ENCODE data around the gene ZFAND2B. TPM values are rescaled to one million over a fixed set of nuclear protein-coding genes. Genes with fewer than 3 reads are reported as not detected.

ZFAND2B gene
- total RNA-seq, 1 experiment from 2014 or later, result 19.5 TPM

- Mint-ChIP-seq H3K27me3 (ENCODE audit: low read depth) (no peaks in the 10 kb centered on the region), H3K9me3 (no peaks in the 10 kb centered on the region), H3K27ac (no peak overlapping the region), H3K4me3 (peak overlapping the region; percentile 88), H3K4me1 (peaks cover 22% of the 10 kb centered on the region), H3K36me3 (peaks cover 14% of the 10 kb centered on the region)
- TF ChIP-seq IRF2 (CRISPR knock-in tag; IDR thresholded peaks at IDR 0.05; ENCODE audit: borderline replicate concordance, low read depth) (no peak), NFATC4 (CRISPR knock-in tag; IDR thresholded peaks at IDR 0.05) (no peak)
- TF ChIP-seq, protein P1, sequence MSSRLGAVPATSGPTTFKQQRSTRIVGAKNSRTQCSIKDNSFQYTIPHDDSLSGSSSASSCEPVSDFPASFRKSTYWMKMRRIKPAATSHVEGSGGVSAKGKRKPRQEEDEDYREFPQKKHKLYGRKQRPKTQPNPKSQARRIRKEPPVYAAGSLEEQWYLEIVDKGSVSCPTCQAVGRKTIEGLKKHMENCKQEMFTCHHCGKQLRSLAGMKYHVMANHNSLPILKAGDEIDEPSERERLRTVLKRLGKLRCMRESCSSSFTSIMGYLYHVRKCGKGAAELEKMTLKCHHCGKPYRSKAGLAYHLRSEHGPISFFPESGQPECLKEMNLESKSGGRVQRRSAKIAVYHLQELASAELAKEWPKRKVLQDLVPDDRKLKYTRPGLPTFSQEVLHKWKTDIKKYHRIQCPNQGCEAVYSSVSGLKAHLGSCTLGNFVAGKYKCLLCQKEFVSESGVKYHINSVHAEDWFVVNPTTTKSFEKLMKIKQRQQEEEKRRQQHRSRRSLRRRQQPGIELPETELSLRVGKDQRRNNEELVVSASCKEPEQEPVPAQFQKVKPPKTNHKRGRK (CRISPR knock-in tag; IDR thresholded peaks at IDR 0.05; ENCODE audit: borderline replicate concordance), result no peak
- TF ChIP-seq, protein P2, sequence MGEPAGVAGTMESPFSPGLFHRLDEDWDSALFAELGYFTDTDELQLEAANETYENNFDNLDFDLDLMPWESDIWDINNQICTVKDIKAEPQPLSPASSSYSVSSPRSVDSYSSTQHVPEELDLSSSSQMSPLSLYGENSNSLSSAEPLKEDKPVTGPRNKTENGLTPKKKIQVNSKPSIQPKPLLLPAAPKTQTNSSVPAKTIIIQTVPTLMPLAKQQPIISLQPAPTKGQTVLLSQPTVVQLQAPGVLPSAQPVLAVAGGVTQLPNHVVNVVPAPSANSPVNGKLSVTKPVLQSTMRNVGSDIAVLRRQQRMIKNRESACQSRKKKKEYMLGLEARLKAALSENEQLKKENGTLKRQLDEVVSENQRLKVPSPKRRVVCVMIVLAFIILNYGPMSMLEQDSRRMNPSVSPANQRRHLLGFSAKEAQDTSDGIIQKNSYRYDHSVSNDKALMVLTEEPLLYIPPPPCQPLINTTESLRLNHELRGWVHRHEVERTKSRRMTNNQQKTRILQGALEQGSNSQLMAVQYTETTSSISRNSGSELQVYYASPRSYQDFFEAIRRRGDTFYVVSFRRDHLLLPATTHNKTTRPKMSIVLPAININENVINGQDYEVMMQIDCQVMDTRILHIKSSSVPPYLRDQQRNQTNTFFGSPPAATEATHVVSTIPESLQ (CRISPR knock-in tag; IDR thresholded peaks at IDR 0.05), result no peak
- ATAC-seq, result peak; percentile 50
- DNase-seq (ENCODE audit: low spot score), result peak; percentile 64
- ChIA-PET CTCF (interaction anchor here (0.6 to 1.9 kb wide), 17 partner anchors 13 to 334 kb away, joined by 3 to 18 read pairs (median 5); partner anchors contain the start of genes DNPEP, GLB1L, STK16 and ZFAND2B), POLR2A (interaction anchor here (0.6 to 1.8 kb wide), 8 partner anchors 30 to 211 kb away, joined by 3 to 7 read pairs (median 4); partner anchors contain the start of genes DNPEP, TUBA4B and ZFAND2B)
Observed at GRCh38 chr2:219175928-219176817, 30.4 kb upstream of the ZFAND2B start.

DNA sequence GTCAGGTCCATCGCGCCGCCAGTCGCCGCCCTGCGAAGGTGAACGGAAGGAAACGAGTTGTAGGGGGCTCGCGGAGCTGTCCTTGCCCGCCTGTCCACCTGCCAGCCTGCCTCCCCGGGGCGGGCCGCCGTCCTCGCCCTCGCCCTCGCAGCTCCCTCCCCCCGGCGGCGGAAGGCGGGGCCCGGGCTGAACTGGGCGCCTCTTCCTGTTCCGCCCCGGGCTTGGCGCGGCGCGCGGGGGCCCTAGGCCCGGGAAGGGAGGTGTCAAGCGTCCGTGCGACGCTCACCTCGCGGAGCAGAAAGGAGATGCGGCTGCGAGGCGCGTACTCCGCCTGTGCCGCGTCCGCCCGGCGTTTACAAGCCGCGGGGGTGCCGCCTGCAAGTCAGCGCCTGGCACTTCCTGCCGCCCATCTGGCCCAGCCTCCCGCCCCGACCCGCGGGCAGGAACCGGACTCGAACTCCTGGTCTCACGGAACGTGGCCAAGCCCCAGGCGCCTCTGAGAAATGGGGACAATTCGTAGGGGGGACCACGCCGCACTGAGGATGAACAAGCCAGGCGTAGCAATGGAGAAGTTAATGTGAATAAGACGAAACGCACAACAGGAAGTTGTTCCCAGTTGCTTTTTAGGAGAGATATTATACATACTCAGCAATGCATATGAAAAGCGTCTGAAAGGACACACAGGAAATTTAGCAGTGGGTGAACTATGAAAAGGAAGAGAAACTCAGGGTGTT lies 29.6 kb upstream of the ZFAND2B start, which contains the start of gene CNPPD1:
Gene CNPPD1, minus strand, starts transcription at position 108 of the 734 bp plus-strand sequence. Its CDS starts 97 bp downstream, at position 11.
- H3K36me3 Mint-ChIP-seq, result peaks cover 21% of the 10 kb centered on the region
- no peaks in the 10 kb centered on the region for H3K27me3 Mint-ChIP-seq (ENCODE audit: low read depth)
- peak within 1 kb of the TSS; percentile 88 for H3K4me3 Mint-ChIP-seq
- H3K27ac Mint-ChIP-seq, result peak within 1 kb of the TSS; percentile 98
- H3K4me1 Mint-ChIP-seq, result peaks cover 19% of the 10 kb centered on the region
- ChIA-PET POLR2A (interaction anchor here (0.6 to 1.8 kb wide), 5 partner anchors 30 to 210 kb away, joined by 3 to 7 read pairs (median 5); partner anchors contain the start of genes DNPEP, TUBA4B and ZFAND2B), CTCF (interaction anchor here (0.7 to 1.9 kb wide), 15 partner anchors 12 to 333 kb away, joined by 3 to 18 read pairs (median 5); partner anchors contain the start of genes DNPEP, GLB1L, STK16 and TUBA4A)
- peak; percentile 55 for ATAC-seq
- no peaks in the 10 kb centered on the region for H3K9me3 Mint-ChIP-seq
- DNase-seq (ENCODE audit: low spot score), result peak; percentile 76
- TF ChIP-seq SMAD3 (CRISPR knock-in tag; IDR thresholded peaks at IDR 0.05; ENCODE audit: borderline replicate concordance) (0 out of 2 replicates have a peak, but pooled peaks have one; percentile 17), FOXP1 (CRISPR knock-in tag; IDR thresholded peaks at IDR 0.05; ENCODE audit: borderline replicate concordance) (peak; percentile 89; the same call in 1 of the 2 replicates), ZBTB21 (CRISPR knock-in tag; IDR thresholded peaks at IDR 0.05; ENCODE audit: borderline replicate concordance) (peak; percentile 82; the same call in 1 of the 2 replicates), EMX1 (CRISPR knock-in tag; IDR thresholded peaks at IDR 0.05) (no peak), CREM (CRISPR knock-in tag; IDR thresholded peaks at IDR 0.05) (peak; percentile 74; the same call in 1 of the 2 replicates), E2F4 (CRISPR knock-in tag; IDR thresholded peaks at IDR 0.05; ENCODE audit: borderline replicate concordance, low read depth) (peak; percentile 87), ZNF263 (CRISPR knock-in tag; IDR thresholded peaks at IDR 0.05; ENCODE audit: low read depth) (no peak), ATF1 (CRISPR knock-in tag; IDR thresholded peaks at IDR 0.05) (no peak), GTF2I (CRISPR knock-in tag; conservative IDR thresholded peaks at IDR 0.05) (no peak; the same call in 1 of the 2 replicates), MYBL2 (CRISPR knock-in tag; IDR thresholded peaks at IDR 0.05) (peak; percentile 95), ZNF232 (CRISPR knock-in tag; IDR thresholded peaks at IDR 0.05) (peak; percentile 67; the same call in 1 of the 2 replicates), FOXP4 (CRISPR knock-in tag; IDR thresholded peaks at IDR 0.05) (peak; percentile 85; the same call in 1 of the 2 replicates)
- TF ChIP-seq, protein P3, sequence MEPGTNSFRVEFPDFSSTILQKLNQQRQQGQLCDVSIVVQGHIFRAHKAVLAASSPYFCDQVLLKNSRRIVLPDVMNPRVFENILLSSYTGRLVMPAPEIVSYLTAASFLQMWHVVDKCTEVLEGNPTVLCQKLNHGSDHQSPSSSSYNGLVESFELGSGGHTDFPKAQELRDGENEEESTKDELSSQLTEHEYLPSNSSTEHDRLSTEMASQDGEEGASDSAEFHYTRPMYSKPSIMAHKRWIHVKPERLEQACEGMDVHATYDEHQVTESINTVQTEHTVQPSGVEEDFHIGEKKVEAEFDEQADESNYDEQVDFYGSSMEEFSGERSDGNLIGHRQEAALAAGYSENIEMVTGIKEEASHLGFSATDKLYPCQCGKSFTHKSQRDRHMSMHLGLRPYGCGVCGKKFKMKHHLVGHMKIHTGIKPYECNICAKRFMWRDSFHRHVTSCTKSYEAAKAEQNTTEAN (CRISPR knock-in tag; IDR thresholded peaks at IDR 0.05), result peak; percentile 93
- TF ChIP-seq, protein P1 (CRISPR knock-in tag; IDR thresholded peaks at IDR 0.05; ENCODE audit: borderline replicate concordance), result 0 out of 2 replicates have a peak, but pooled peaks have one; percentile 40
- TF ChIP-seq, protein P4, sequence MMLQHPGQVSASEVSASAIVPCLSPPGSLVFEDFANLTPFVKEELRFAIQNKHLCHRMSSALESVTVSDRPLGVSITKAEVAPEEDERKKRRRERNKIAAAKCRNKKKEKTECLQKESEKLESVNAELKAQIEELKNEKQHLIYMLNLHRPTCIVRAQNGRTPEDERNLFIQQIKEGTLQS (CRISPR knock-in tag; conservative IDR thresholded peaks at IDR 0.05), result no peak
